VCaP (cell line): Measurements from ENCODE around the gene PSMG4.
A peak's percentile ranks its signal among the peaks of the same experiment; 100 is the strongest.
"Not testable (repeated sequence)": the region's sequence is repeated elsewhere in the genome, so short reads cannot be mapped to it uniquely, and the experiment has no call there.

ENCODE experiments used
- H3K27ac ChIP-seq: fragments of 450-650 bp; 2 replicates; pipeline ENCODE4 v1.5.1; 2017
- CTCF ChIP-seq: fragments of 450-650 bp; conservative IDR thresholded peaks from 2 replicates; pipeline ENCODE4 v1.5.1; 2017; ENCODE audit warnings: mild to moderate bottlenecking, moderate library complexity

The PSMG4 gene

GRCh38 chr6:3237761-3238662, 20.7 kb upstream of the PSMG4 start:
- H3K27ac ChIP-seq = no peak overlapping the region
- TF ChIP-seq CTCF = no peak

- H3K27ac ChIP-seq = no peak overlapping the region
- TF ChIP-seq CTCF = no peak; the same call in 1 of the 2 replicates
These were observed 19.5 kb upstream of the PSMG4 start for GRCh38 chr6:3239110-3239830.

- no peak overlapping the region for H3K27ac ChIP-seq
- TF ChIP-seq CTCF = no peak
These were observed 18.2 kb upstream of the PSMG4 start for GRCh38 chr6:3240595-3240994.

- not testable (repeated sequence) for H3K27ac ChIP-seq
These were observed 17.0 kb upstream of the PSMG4 start for GRCh38 chr6:3241745-3242144.

- no peak for TF ChIP-seq CTCF
- H3K27ac ChIP-seq = no peak overlapping the region
These were observed 16.0 kb upstream of the PSMG4 start for GRCh38 chr6:3242768-3243167.

GRCh38 chr6:3244003-3244831, 14.5 kb upstream of the PSMG4 start:
- H3K27ac ChIP-seq = 0 out of 2 replicates have a peak overlapping the region, but pooled peaks have one; percentile 10
- TF ChIP-seq CTCF = no peak

- H3K27ac ChIP-seq = 0 out of 2 replicates have a peak overlapping the region, but pooled peaks have one; percentile 10
These were observed 13.9 kb upstream of the PSMG4 start for GRCh38 chr6:3244832-3245161.

- no peak overlapping the region for H3K27ac ChIP-seq
- no peak for TF ChIP-seq CTCF
These were observed 13.5 kb upstream of the PSMG4 start for GRCh38 chr6:3245216-3245615.
